Sigmoid colon (tissue), 7 donors: ENCODE results near the gene CASZ1. TPM values are rescaled to one million over a fixed set of nuclear protein-coding genes. Genes with fewer than 3 reads are reported as not detected.

Source experiments
- DNase-seq: peaks from one replicate; pipeline ENCODE4 v3.0.0-alpha.2; 2019
- H3K27ac ChIP-seq, 4 donors: fragments of 200-600 bp; sonication (generic); one replicate each; pipeline ENCODE4 v1.5.1; 2016 to 2019; ENCODE audit warnings: mild to moderate bottlenecking in 1 of 4
- H3K27me3 ChIP-seq, 3 donors: fragments of 200-600 bp; sonication (generic); one replicate each; pipeline ENCODE4 v1.5.1; 2019; ENCODE audit warnings: mild to moderate bottlenecking in 1 of 3
- H3K36me3 ChIP-seq, 4 donors: fragments of 200-600 bp; sonication (generic); one replicate each; pipeline ENCODE4 v1.5.1; 2016 to 2019
- H3K4me1 ChIP-seq, 4 donors: fragments of 200-600 bp; sonication (generic); one replicate each; pipeline ENCODE4 v1.5.1; 2017 to 2019
- H3K4me3 ChIP-seq, 4 donors: fragments of 200-600 bp; sonication (generic); one replicate each; pipeline ENCODE4 v1.5.1; 2017 to 2019; ENCODE audit warnings: mild to moderate bottlenecking in 2 of 4, moderate library complexity in 1 of 4
- H3K9me3 ChIP-seq, 4 donors: fragments of 200-600 bp in 3 of 4; sonication (generic) in 3 of 4; one replicate each; pipeline versions ENCODE4 v1.5.1 to v1.6.1; 2013 to 2019
- CTCF ChIP-seq, 4 experiments: fragments of 450-650 bp in 3 of 4; fragments of 200-600 bp in 1 of 4; IDR thresholded peaks; one replicate each; pipeline ENCODE4 v1.5.1; 2016 to 2019; ENCODE audit warnings: antibody characterized with exemption in 4 of 4, mild to moderate bottlenecking in 3 of 4, moderate library complexity in 2 of 4
- EP300 ChIP-seq, 4 donors: sonication (generic); formaldehyde crosslinking; IDR thresholded peaks; one replicate each; pipeline ENCODE4 v1.6.1; 2017; ENCODE audit warnings: antibody characterized with exemption in 4 of 4
- POLR2A ChIP-seq, 2 donors: fragments of 450-650 bp; IDR thresholded peaks; one replicate each; pipeline ENCODE4 v1.6.1; 2016; ENCODE audit warnings: antibody characterized with exemption in 2 of 2, mild to moderate bottlenecking in 2 of 2, moderate library complexity in 2 of 2
- POLR2AphosphoS5 ChIP-seq, 4 donors: sonication (generic); formaldehyde crosslinking; IDR thresholded peaks; one replicate each; pipeline ENCODE4 v1.6.1; 2017; ENCODE audit warnings: antibody characterized with exemption in 4 of 4
- WGBS, 2 donors: extraction: QIAGEN DNeasy Blood & Tissue Kit; methylation state at CpG; one replicate each; pipeline ENCODE4 v1.1.7; 2013; 5-methylcytosine and 5-hydroxymethylcytosine counted together
- intact Hi-C: fragments of 100-400 bp; cut with DNase I; formaldehyde crosslinking; loops from one replicate; pipeline ENCODE4 v1.15.1; 2023
- polyA plus RNA-seq, 3 donors: library from polyadenylated mRNA; stranded (reverse); fragments of 200-250 nt; gene quantifications; one replicate each; pipeline ENCODE4 v1.2.3, GENCODE V29; 2013
- total RNA-seq, 4 donors: library from RNA; depleted of rRNA; stranded (reverse); fragments of >200 nt; gene quantifications; one replicate each; pipeline ENCODE4 v1.1.0, GENCODE V29; 2016
- donor health status: healthy with polysubstance abuse.
- donor health status: Bipolar disorder and iron deficiency.
- donor health status: healthy.

CASZ1 gene
- total and polyA plus RNA-seq, 7 donors: 4.2 to 47.9 (median 23.6) TPM

DNA sequence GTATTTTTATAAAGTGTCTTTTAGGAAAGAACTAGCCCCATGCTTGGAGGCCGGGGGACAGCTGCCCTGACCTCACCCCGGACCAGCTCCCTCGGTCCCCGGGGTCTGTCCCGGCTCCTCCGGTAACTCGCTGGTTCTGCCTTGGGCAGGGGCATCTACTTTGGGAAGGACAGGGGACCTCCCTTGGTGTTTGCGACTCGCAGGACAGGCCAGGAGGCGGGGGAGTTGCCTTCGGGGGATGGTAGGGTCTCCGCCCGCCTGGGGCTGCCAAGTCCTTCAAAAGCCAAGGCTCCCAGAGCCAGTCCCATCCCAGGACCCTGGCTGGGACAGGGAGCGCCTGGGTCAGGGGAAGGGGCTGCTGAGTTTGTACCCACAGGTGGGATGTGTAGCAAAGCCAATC lies 163.8 kb downstream of the CASZ1 start:
- H3K27ac ChIP-seq: peak overlapping the region; percentile 49 to 84 (median 72)

GRCh38 chr1:10631811-10632593 lies 164.4 kb downstream of the CASZ1 start:
- peaks cover 0 to 11% (median 5%) of the 10 kb centered on the region in 4 donors for H3K36me3 ChIP-seq

More for the DNA sequence above, 163.8 kb downstream of the CASZ1 start:
- no peak overlapping the region for H3K4me3 ChIP-seq
- no peaks in the 10 kb centered on the region for H3K27me3 ChIP-seq
- intact Hi-C loops: no loop called here
- DNase-seq: peak; percentile 66
- no peaks in the 10 kb centered on the region for H3K9me3 ChIP-seq
- TF ChIP-seq POLR2AphosphoS5 (IDR thresholded peaks at IDR 0.05) (no peak), POLR2A (IDR thresholded peaks at IDR 0.05) (no peak), EP300 (IDR thresholded peaks at IDR 0.05) (no peak), CTCF (IDR thresholded peaks at IDR 0.05) (no peak)
- peaks cover 0 to 11% (median 5%) of the 10 kb centered on the region in 4 donors for H3K36me3 ChIP-seq
- WGBS, 2 donors: 87 to 88% methylated on average over 14 of the region's 14 CpGs
- peaks cover 0 to 64% (median 50%) of the 10 kb centered on the region in 4 donors for H3K4me1 ChIP-seq

GRCh38 chr1:10631121-10631810 lies 165.2 kb downstream of the CASZ1 start:
- Histone ChIP-seq H3K27me3 (no peaks in the 10 kb centered on the region), H3K4me3 (no peak overlapping the region), H3K36me3 (peaks cover 0 to 11% (median 5%) of the 10 kb centered on the region in 4 donors), H3K27ac (peak overlapping the region; percentile 49 to 84 (median 72)), H3K9me3 (no peaks in the 10 kb centered on the region), H3K4me1 (peaks cover 0 to 52% (median 42%) of the 10 kb centered on the region in 4 donors)
- intact Hi-C loops: no loop called here
- peak; percentile 61 for DNase-seq
- TF ChIP-seq EP300 (IDR thresholded peaks at IDR 0.05) (no peak), POLR2A (IDR thresholded peaks at IDR 0.05) (no peak), POLR2AphosphoS5 (IDR thresholded peaks at IDR 0.05) (peak in 1 of 4 donors; percentile 15), CTCF (IDR thresholded peaks at IDR 0.05) (no peak)
- 88 to 93% methylated on average over 20 of the region's 20 CpGs for WGBS, 2 donors

More at GRCh38 chr1:10631811-10632593, 164.4 kb downstream of the CASZ1 start:
- Histone ChIP-seq H3K27me3 (no peaks in the 10 kb centered on the region), H3K4me1 (peaks cover 0 to 57% (median 44%) of the 10 kb centered on the region in 4 donors), H3K9me3 (no peaks in the 10 kb centered on the region), H3K27ac (peak overlapping the region; percentile 49 to 84 (median 72)), H3K4me3 (no peak overlapping the region)
- DNase-seq: peak; percentile 56
- intact Hi-C loops: no loop called here
- 85 to 88% methylated on average over 14 of the region's 14 CpGs for WGBS, 2 donors
- TF ChIP-seq POLR2AphosphoS5 (IDR thresholded peaks at IDR 0.05): no peak
- no peak for TF ChIP-seq EP300 (IDR thresholded peaks at IDR 0.05)
- no peak for TF ChIP-seq CTCF (IDR thresholded peaks at IDR 0.05)

DNA sequence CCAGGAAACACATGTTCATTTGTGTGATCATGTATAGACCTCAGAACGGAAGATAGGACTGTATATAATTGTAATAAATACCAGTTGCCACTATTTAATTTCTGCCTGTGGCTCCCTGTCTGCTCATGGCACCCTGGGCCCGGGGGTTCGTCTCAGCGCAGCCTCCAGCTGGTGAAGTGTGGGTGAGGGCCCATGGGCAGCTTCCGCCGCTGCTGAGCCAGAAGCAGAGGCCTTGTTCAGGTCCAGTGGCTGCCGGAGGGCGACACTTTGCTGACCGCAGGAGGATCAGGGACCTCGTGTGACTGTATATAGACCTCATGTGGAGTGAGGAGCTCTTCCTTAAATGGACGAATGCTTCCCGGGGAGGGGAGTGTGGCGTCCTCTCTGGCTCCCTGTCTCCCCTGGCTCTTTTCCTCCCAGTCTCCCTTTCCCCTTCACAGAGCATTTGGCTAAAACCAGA lies 165.8 kb downstream of the CASZ1 start:
- Histone ChIP-seq H3K9me3 (no peaks in the 10 kb centered on the region), H3K27me3 (no peaks in the 10 kb centered on the region), H3K4me1 (peaks cover 0 to 46% (median 36%) of the 10 kb centered on the region in 4 donors), H3K36me3 (peaks cover 0 to 11% (median 5%) of the 10 kb centered on the region in 4 donors), H3K4me3 (no peak overlapping the region), H3K27ac (peak overlapping the region; percentile 49 to 84 (median 72))
- DNase-seq: peak; percentile 63
- intact Hi-C loops: no loop called here
- TF ChIP-seq POLR2A (IDR thresholded peaks at IDR 0.05) (no peak), POLR2AphosphoS5 (IDR thresholded peaks at IDR 0.05) (no peak), EP300 (IDR thresholded peaks at IDR 0.05) (no peak), CTCF (IDR thresholded peaks at IDR 0.05) (no peak)
- WGBS, 2 donors: 89 to 91% methylated on average over 13 of the region's 13 CpGs
